Hepatocyte (in vitro differentiated cells): ENCODE data around the gene FAM210B. TPM values are rescaled to one million over a fixed set of nuclear protein-coding genes. Genes with fewer than 3 reads are reported as not detected.

Experiments used
- DNase-seq: peaks from one replicate; pipeline ENCODE4 v3.0.0-alpha.2; 2016; ENCODE audit warnings: low spot score
- H2AFZ ChIP-seq: fragments of 200-600 bp; sonication (generic); 2 replicates; pipeline ENCODE4 v1.6.0; 2016; ENCODE audit warnings: antibody characterized with exemption, mild to moderate bottlenecking
- H3K27ac ChIP-seq: fragments of 200-600 bp; sonication (generic); 2 replicates; pipeline ENCODE4 v1.5.1; 2016; ENCODE audit warnings: mild to moderate bottlenecking
- H3K27me3 ChIP-seq: fragments of 200-600 bp; sonication (generic); 2 replicates; pipeline ENCODE4 v1.6.1; 2016
- H3K36me3 ChIP-seq: fragments of 200-600 bp; sonication (generic); replicated peaks from 2 replicates; pipeline ENCODE4 v1.5.1; 2016; ENCODE audit warnings: low read depth; ENCODE audit not compliant: insufficient read depth
- H3K4me1 ChIP-seq: fragments of 200-600 bp; sonication (generic); 2 replicates; pipeline ENCODE4 v1.5.1; 2016; ENCODE audit warnings: mild to moderate bottlenecking, moderate library complexity; ENCODE audit not compliant: insufficient read depth
- H3K4me2 ChIP-seq: fragments of 200-600 bp; sonication (generic); 2 replicates; pipeline ENCODE4 v1.6.0; 2016
- H3K4me3 ChIP-seq: fragments of 200-600 bp; sonication (generic); 2 replicates; pipeline ENCODE4 v1.5.1; 2016; ENCODE audit warnings: mild to moderate bottlenecking
- H3K79me2 ChIP-seq: fragments of 200-600 bp; sonication (generic); 2 replicates; pipeline ENCODE4 v1.6.0; 2017; ENCODE audit warnings: mild to moderate bottlenecking
- H3K9me2 ChIP-seq: fragments of 200-600 bp; sonication (generic); replicated peaks from 2 replicates; pipeline ENCODE4 v1.6.0; 2017; ENCODE audit warnings: mild to moderate bottlenecking; ENCODE audit not compliant: insufficient read depth
- H3K9me3 ChIP-seq: fragments of 200-600 bp; sonication (generic); 2 replicates; pipeline ENCODE4 v1.5.1; 2016; ENCODE audit warnings: low read depth, mild to moderate bottlenecking
- H4K20me1 ChIP-seq: fragments of 200-600 bp; sonication (generic); 2 replicates; pipeline ENCODE4 v1.6.0; 2016; ENCODE audit warnings: mild to moderate bottlenecking; ENCODE audit not compliant: insufficient read depth, poor library complexity, severe bottlenecking
- CTCF ChIP-seq: fragments of 200-600 bp; sonication (generic); IDR thresholded peaks from 2 replicates; pipeline ENCODE4 v1.5.1; 2016; ENCODE audit warnings: antibody characterized with exemption, mild to moderate bottlenecking; ENCODE audit not compliant: poor library complexity
- EZH2 ChIP-seq: fragments of 200-600 bp; sonication (generic); IDR thresholded peaks from 2 replicates; pipeline ENCODE4 v1.6.1; 2016; ENCODE audit warnings: antibody characterized with exemption, mild to moderate bottlenecking, borderline replicate concordance
- EZH2phosphoT487 ChIP-seq: fragments of 200-600 bp; sonication (generic); IDR thresholded peaks from one replicate; pipeline ENCODE4 v1.6.1; 2018; ENCODE audit warnings: antibody characterized with exemption, mild to moderate bottlenecking, low read depth, moderate library complexity; ENCODE audit not compliant: unreplicated experiment, severe bottlenecking
- WGBS: methylation state at CpG from one replicate; pipeline ENCODE4 v1.1.6; 2016; ENCODE audit warnings: low lambda C conversion rate; ENCODE audit errors: missing lambda C conversion rate; 5-methylcytosine and 5-hydroxymethylcytosine counted together
- polyA plus RNA-seq: library from polyadenylated mRNA; unstranded; fragments of >200 nt; fragmentation: Nextera tagmentation; extraction: Ambion mirVana; gene quantifications from 2 replicates; pipeline ENCODE4 v1.2.1, GENCODE V29; 2016
- total RNA-seq: library from RNA; depleted of rRNA; stranded (reverse); fragments of >200 nt; gene quantifications from 2 replicates; pipeline ENCODE4 v1.2.3, GENCODE V29; 2014

The FAM210B gene
- total and polyA plus RNA-seq, 2 experiments from 2014 or later = 57.0 to 62.7 TPM

- no peaks in the 10 kb centered on the region for H4K20me1 ChIP-seq
- H3K4me1 ChIP-seq = no peaks in the 10 kb centered on the region
- no peaks in the 10 kb centered on the region for H3K9me2 ChIP-seq
- no peak overlapping the region for H2AFZ ChIP-seq
- H3K9me3 ChIP-seq = no peaks in the 10 kb centered on the region
- no peak for DNase-seq
- TF ChIP-seq EZH2 (no peak), EZH2phosphoT487 (no peak), CTCF (no peak)
- H3K36me3 ChIP-seq = no peaks in the 10 kb centered on the region
- 91% methylated on average over 12 of the region's 12 CpGs for WGBS
- H3K4me2 ChIP-seq = no peak overlapping the region
- H3K79me2 ChIP-seq = no peaks in the 10 kb centered on the region
- H3K27me3 ChIP-seq = no peaks in the 10 kb centered on the region
- no peak overlapping the region for H3K27ac ChIP-seq
- no peak overlapping the region for H3K4me3 ChIP-seq
Observed at GRCh38 chr20:56414842-56415765, 56.3 kb downstream of the FAM210B start.

DNA sequence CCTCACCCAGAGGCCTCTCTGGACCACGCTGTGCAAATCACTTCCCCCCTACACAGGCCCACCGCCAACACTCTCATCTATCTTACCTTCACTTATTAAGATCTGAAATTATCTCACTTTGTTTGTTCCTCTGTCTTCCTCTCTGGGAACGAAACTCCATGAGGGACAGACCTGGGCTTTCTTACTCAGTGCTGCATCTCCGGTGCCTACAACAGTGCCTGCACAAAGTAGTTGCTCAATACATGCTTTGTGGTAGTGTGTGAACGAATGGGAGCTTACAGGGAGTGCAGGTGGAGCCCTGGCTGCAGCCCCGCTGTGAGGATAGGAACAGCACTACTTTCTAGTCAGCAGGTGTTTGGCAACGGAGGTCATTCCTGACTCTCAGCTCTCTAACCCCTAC is 58.6 kb downstream of the FAM210B start:
- WGBS = 94% methylated on average over 7 of the region's 7 CpGs
- DNase-seq = no peak

GRCh38 chr20:56417911-56418310 is 59.1 kb downstream of the FAM210B start:
- H3K9me3 ChIP-seq = no peaks in the 10 kb centered on the region
- 92% methylated on average over 4 of the region's 4 CpGs for WGBS
- H3K4me1 ChIP-seq = no peaks in the 10 kb centered on the region
- H2AFZ ChIP-seq = no peak overlapping the region
- no peak for DNase-seq
- no peaks in the 10 kb centered on the region for H3K36me3 ChIP-seq
- H3K27me3 ChIP-seq = no peaks in the 10 kb centered on the region
- TF ChIP-seq EZH2 (no peak), EZH2phosphoT487 (no peak), CTCF (no peak)
- H3K27ac ChIP-seq = no peak overlapping the region
- no peak overlapping the region for H3K4me2 ChIP-seq
- H3K4me3 ChIP-seq = no peak overlapping the region
- H3K79me2 ChIP-seq = no peaks in the 10 kb centered on the region
- no peaks in the 10 kb centered on the region for H4K20me1 ChIP-seq
- H3K9me2 ChIP-seq = no peaks in the 10 kb centered on the region

More for the DNA sequence above, 58.6 kb downstream of the FAM210B start:
- TF ChIP-seq CTCF = no peak
- TF ChIP-seq EZH2phosphoT487 = no peak
- Histone ChIP-seq H3K9me2 (no peaks in the 10 kb centered on the region), H3K27ac (no peak overlapping the region), H3K4me2 (no peak overlapping the region), H4K20me1 (no peaks in the 10 kb centered on the region), H3K9me3 (no peaks in the 10 kb centered on the region), H2AFZ (no peak overlapping the region), H3K27me3 (no peaks in the 10 kb centered on the region), H3K4me1 (no peaks in the 10 kb centered on the region), H3K4me3 (no peak overlapping the region), H3K79me2 (no peaks in the 10 kb centered on the region), H3K36me3 (no peaks in the 10 kb centered on the region)

Other genes with a start within 250 kb of the FAM210B start
- 0.44 TPM in 1 of 2 replicates, not detected in the other for gene MC3R, start 110.2 kb upstream of the FAM210B start, total RNA-seq
- gene MC3R, start 110.2 kb upstream of the FAM210B start, polyA plus RNA-seq = 0.75 and 1.9 TPM in 2 replicates
- 15.7 and 16.9 TPM in 2 replicates for gene AURKA, start 33.2 kb downstream of the FAM210B start, total RNA-seq
- gene AURKA, start 33.2 kb downstream of the FAM210B start, polyA plus RNA-seq = 13.4 and 16.4 TPM in 2 replicates
- gene CSTF1, start 33.7 kb downstream of the FAM210B start, total RNA-seq = 34.8 and 38.6 TPM in 2 replicates
- gene CSTF1, start 33.7 kb downstream of the FAM210B start, polyA plus RNA-seq = 15.4 and 21.5 TPM in 2 replicates
- gene CASS4, start 53.3 kb downstream of the FAM210B start, total RNA-seq = 0.13 TPM in 1 of 2 replicates, not detected in the other
- gene CASS4, start 53.3 kb downstream of the FAM210B start, polyA plus RNA-seq = 0.50 TPM in 1 of 2 replicates, not detected in the other
- gene RTF2, start 109.7 kb downstream of the FAM210B start, total RNA-seq = 50.5 and 59.2 TPM in 2 replicates
- 95.3 and 99.8 TPM in 2 replicates for gene RTF2, start 109.7 kb downstream of the FAM210B start, polyA plus RNA-seq
- 0.40 TPM in 1 of 2 replicates, not detected in the other for gene FAM209A, start 165.8 kb downstream of the FAM210B start, total RNA-seq
- 0.89 TPM in 1 of 2 replicates, not detected in the other for gene FAM209A, start 165.8 kb downstream of the FAM210B start, polyA plus RNA-seq
- gene FAM209B, start 174.3 kb downstream of the FAM210B start, total RNA-seq = not detected in 2 replicates
- gene FAM209B, start 174.3 kb downstream of the FAM210B start, polyA plus RNA-seq = 0.26 TPM in 1 of 2 replicates, not detected in the other